SK-MEL-5 (cell line): ENCODE measurements around the gene MBNL1. TPM values are rescaled to one million over a fixed set of nuclear protein-coding genes. Genes with fewer than 3 reads are reported as not detected.
"Not testable (repeated sequence)": the region's sequence is repeated elsewhere in the genome, so short reads cannot be mapped to it uniquely, and the experiment has no call there.

ENCODE experiments used
- DNase-seq: peaks from one replicate; pipeline ENCODE4 v3.0.0-alpha.2; 2016; ENCODE audit warnings: low read depth, low spot score
- in situ Hi-C: cut with HindIII; loops from 2 replicates; pipeline ENCODE4 v1.10.0; 2016; ENCODE audit warnings: low sequenced_read_pairs, high pct_unique_total_duplicates, low pct_unique_long_range_greater_than_20kb
- total RNA-seq: library from RNA; depleted of rRNA; stranded (reverse); fragments of >200 nt; shearing (Covaris generic); gene quantifications from 2 replicates; pipeline ENCODE4 v1.2.3, GENCODE V29; 2014

The MBNL1 gene
- total RNA-seq, 1 experiment from 2014 or later, result 116 TPM

DNA sequence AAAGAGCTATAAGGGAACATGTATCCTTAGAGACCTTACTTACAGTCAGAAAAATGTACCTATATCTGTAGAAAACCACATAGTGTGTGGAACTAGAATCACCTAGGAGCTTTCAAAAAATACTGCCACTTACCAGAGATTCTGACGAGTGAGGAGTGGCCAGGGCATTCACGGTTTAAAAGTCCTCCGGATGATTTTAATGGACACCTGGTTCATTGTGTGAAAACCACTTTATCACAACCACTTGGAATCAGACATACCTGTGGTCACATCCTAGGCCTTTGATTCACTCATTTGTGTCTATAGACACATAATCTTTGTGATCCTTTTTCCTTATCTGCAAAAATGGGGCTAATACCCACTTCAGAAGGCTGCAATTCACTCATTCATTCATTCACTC, 159.8 kb downstream of the MBNL1 start:
- DNase-seq, result no peak
- in situ Hi-C loops, result loop anchor here (25.0 kb wide), 1 partner anchor 141 kb away; no protein-coding TSS in a partner anchor

GRCh38 chr3:152430223-152431002, 161.7 kb downstream of the MBNL1 start:
- in situ Hi-C loops, result loop anchor here (25.0 kb wide), 1 partner anchor 143 kb away; no protein-coding TSS in a partner anchor
- DNase-seq, result no peak

- in situ Hi-C loops, result loop anchor here (25.0 kb wide), 1 partner anchor 147 kb away; no protein-coding TSS in a partner anchor
- DNase-seq, result no peak
Observed at GRCh38 chr3:152434142-152434541, 165.4 kb downstream of the MBNL1 start.

GRCh38 chr3:152435210-152435609, 166.5 kb downstream of the MBNL1 start:
- in situ Hi-C loops, result loop anchor here (25.0 kb wide), 1 partner anchor 148 kb away; no protein-coding TSS in a partner anchor
- not testable (repeated sequence) for DNase-seq

GRCh38 chr3:152436707-152437590, 168.2 kb downstream of the MBNL1 start:
- DNase-seq, result no peak
- in situ Hi-C loops, result loop anchor here (25.0 kb wide), 1 partner anchor 150 kb away; no protein-coding TSS in a partner anchor

DNA sequence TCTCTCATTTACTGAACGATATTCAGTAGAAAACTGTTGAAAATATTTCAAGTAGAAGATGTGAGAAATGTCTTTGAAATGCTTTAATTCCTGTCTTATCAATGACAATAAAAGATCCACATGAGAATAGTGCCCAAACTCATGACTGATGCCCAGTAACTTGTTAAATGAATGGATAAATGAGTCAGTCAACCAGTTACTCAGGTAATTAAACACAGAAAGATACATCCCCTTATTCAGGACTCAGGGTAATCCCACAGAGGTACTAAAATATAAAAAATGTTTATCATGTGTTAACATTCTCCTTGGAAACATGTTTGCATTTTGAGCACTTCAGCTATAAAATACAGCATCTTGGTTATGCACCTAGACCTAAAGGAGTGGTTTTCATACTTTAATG, 169.5 kb downstream of the MBNL1 start:
- in situ Hi-C loops, result loop anchor here (25.0 kb wide), 1 partner anchor 151 kb away; no protein-coding TSS in a partner anchor
- no peak for DNase-seq

DNA sequence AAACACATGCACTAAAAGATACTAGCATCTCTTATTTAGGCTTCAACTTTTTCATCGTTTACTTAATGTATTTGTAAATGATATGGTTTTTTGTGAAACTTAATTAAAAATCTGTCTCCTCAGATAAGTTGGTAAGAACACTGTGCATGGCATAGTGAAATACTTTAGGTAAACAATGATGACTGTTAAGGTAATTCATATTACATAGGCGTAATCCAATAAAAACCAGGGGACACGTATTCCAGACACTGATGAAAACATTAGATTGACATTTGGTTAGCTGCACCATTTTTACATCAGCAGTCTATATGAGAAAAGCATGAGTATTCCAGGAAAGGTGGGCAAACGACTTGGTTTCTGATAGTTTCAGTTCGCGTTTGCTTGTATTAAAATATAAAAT, 170.0 kb downstream of the MBNL1 start:
- in situ Hi-C loops, result loop anchor here (25.0 kb wide), 1 partner anchor 151 kb away; no protein-coding TSS in a partner anchor
- DNase-seq, result no peak

GRCh38 chr3:152440243-152440642, 171.5 kb downstream of the MBNL1 start:
- in situ Hi-C loops, result loop anchor here (25.0 kb wide), 1 partner anchor 153 kb away; no protein-coding TSS in a partner anchor
- not testable (repeated sequence) for DNase-seq

DNA sequence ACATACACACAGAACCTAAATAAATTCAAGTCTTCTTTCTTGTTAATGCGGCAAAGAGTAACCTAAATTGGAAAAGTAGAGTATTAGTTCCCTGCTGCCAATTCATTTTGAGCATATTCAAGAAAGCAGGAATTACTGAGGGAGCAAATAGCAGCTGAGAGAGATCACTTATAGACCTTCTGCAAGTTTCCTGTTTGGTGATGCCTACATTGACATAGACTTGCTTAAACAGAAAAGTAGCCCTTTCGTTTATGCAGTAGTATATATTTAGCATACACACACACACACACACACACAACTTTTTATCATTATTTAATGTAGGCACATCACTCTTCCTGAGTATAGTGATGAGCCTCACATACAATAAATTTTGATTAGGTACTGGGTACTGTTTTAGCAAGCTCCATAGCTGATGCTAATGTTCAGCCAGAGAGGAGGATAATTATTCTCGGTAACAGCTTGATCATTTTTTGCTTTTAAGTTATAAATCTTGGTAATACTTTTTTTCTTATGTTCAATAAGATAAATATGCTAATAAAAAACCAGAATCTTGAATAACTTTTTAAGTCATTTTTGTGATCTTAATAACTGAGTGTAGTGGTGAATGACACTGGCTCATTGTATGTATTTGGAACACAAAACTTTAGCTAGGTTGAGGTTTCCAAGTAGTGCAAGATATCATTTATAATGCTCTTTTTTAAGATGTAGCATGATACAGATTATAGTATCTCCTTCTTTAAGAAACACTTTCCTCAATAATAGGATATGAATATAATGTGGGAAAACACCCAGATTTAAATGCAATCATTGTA, 174.7 kb downstream of the MBNL1 start:
- no peak for DNase-seq
- in situ Hi-C loops, result loop anchor here (25.0 kb wide), 1 partner anchor 156 kb away; no protein-coding TSS in a partner anchor

GRCh38 chr3:152444029-152444641, 175.4 kb downstream of the MBNL1 start:
- in situ Hi-C loops, result loop anchor here (25.0 kb wide), 1 partner anchor 157 kb away; no protein-coding TSS in a partner anchor
- peak; percentile 74 for DNase-seq

- no peak for DNase-seq
- in situ Hi-C loops, result loop anchor here (25.0 kb wide), 1 partner anchor 158 kb away; no protein-coding TSS in a partner anchor
Observed at GRCh38 chr3:152445212-152445611, 176.5 kb downstream of the MBNL1 start.

GRCh38 chr3:152446495-152446894, 177.8 kb downstream of the MBNL1 start:
- no peak for DNase-seq
- in situ Hi-C loops, result loop anchor here (25.0 kb wide), 1 partner anchor 159 kb away; no protein-coding TSS in a partner anchor

- no peak for DNase-seq
- in situ Hi-C loops, result loop anchor here (25.0 kb wide), 1 partner anchor 160 kb away; no protein-coding TSS in a partner anchor
Observed at GRCh38 chr3:152447511-152447910, 178.8 kb downstream of the MBNL1 start.

DNA sequence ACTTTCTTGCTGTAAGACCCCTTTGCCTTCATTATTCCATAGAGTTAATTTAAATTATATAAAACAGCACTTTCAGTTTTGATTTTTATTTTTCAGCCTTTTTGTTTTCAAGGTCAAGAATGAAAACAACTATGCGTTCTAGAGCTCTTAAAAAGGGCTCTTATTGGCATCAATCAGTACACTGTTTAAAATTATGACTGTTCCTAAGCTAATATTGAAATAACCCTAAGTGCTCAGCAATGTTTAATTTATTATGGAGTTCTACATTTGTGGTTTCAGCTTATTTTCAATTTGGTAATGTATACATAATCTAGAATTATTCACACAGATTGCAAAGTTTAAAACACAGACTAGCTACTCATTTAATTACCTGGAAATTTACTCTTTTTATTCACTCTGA, 179.4 kb downstream of the MBNL1 start:
- in situ Hi-C loops, result loop anchor here (25.0 kb wide), 1 partner anchor 161 kb away; no protein-coding TSS in a partner anchor
- DNase-seq, result no peak

DNA sequence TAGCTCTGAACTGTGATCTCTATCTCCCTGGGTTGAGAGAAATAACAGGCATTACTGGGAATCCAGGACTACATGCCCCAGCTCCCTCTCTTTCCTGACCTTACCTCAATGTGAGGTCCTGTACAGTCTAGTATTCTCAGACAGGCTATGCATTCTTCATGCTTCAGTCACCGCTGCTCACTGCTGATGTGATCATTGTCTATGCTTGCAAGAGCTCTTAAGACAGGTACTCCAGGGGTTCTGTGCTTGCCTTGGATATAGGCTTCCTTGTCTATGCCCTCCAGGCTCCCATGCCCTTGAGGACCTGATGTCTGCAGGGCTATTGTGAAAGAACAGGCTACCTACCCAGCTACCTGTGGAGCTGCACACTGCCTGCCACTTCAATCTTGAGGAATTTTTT, 183.6 kb downstream of the MBNL1 start:
- in situ Hi-C loops, result no loop called here
- no peak for DNase-seq

- no peak for DNase-seq
- in situ Hi-C loops, result no loop called here
Observed at GRCh38 chr3:152454076-152454875, 185.5 kb downstream of the MBNL1 start.
